Heart left ventricle (tissue), 13 donors: ENCODE measurements around the gene SRPX2.

ENCODE experiments used
- CTCF ChIP-seq, 12 donors: fragments of 200-600 bp; sonication (generic) in 4 of 12; IDR thresholded peaks; one replicate each; pipeline versions ENCODE4 v1.5.0 to v1.8.0; 2018 to 2022; ENCODE audit warnings: antibody characterized with exemption in 12 of 12, mild to moderate bottlenecking in 5 of 12
- POLR2A ChIP-seq, 2 donors: fragments of 450-650 bp; IDR thresholded peaks; one replicate each; pipeline ENCODE4 v1.6.1; 2017; ENCODE audit warnings: antibody characterized with exemption in 2 of 2, mild to moderate bottlenecking in 2 of 2, moderate library complexity in 2 of 2
- donor health status: ischemic (EF 13 %, LVEDD 7.1; RV severe dilation, severe dysfunction).
- donor health status: DM: no; HTN: yes; CAD: no.
- donor health status: DM: no; HTN: no; CAD: no.
- donor health status: ischemic (EF 25% LVEDD 6.9; RV normal size, moderate dysfunction).
- donor health status: ischemic (EF 25% LVEDD 5.7; RV mildly dilated, moderate dysfunction).
- donor health status: ischemic (EF 35%, LVEDD 5.7; RV mildly dilated, moderate dysfunction).
- donor health status: nonischemic (EF 11% LVEDD 7.7; RV severe dilation, severe dysfunction).
- donor health status: DM: yes; HTN: yes; CAD: no.
- donor health status: PGD.
- donor health status: ischemic (EF 29% LVEDD 5.4; RV normal size, mild dysfunction).
- donor health status: nonischemic (EF 23%, LVEDD 6.1; RV moderate dilation, normal function).

GRCh38 chrX:100717363-100717762, 73.4 kb downstream of the SRPX2 start:
- TF ChIP-seq POLR2A (IDR thresholded peaks at IDR 0.05) (no peak), CTCF (IDR thresholded peaks at IDR 0.05) (no peak)
